ENCODE measurements around the gene NFKB1. TPM values are rescaled to one million over a fixed set of nuclear protein-coding genes. Genes with fewer than 3 reads are reported as not detected.

NFKB1 gene
- total RNA-seq, 4 donors from 2014 or later: 20.0 to 27.2 (median 22.7) TPM

DNA sequence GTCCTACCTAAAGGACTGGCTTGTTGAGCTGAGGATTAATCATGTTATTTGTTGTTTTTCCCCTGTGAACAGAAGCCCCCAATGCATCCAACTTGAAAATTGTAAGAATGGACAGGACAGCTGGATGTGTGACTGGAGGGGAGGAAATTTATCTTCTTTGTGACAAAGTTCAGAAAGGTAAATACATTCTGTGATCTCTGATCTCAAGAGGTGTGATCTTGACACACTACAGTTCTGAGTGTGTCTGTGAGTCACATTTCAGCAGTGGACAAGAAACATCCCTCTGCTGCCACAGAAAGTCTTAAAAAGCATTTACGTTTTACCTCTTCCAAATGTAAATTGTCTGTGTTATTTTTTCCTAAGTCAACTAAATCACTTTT, 79.3 kb downstream of the NFKB1 start:
- DNase-seq (no peak), ATAC-seq (no peak)
- Histone ChIP-seq H3K4me3 (no peak overlapping the region), H3K9me3 (no peaks in the 10 kb centered on the region), H3K27me3 (no peaks in the 10 kb centered on the region), H3K27ac (no peak overlapping the region), H3K4me1 (no peaks in the 10 kb centered on the region), H3K36me3 (peaks cover 0 to 79% of the 10 kb centered on the region in 2 donors)
- TF ChIP-seq, protein P1, sequence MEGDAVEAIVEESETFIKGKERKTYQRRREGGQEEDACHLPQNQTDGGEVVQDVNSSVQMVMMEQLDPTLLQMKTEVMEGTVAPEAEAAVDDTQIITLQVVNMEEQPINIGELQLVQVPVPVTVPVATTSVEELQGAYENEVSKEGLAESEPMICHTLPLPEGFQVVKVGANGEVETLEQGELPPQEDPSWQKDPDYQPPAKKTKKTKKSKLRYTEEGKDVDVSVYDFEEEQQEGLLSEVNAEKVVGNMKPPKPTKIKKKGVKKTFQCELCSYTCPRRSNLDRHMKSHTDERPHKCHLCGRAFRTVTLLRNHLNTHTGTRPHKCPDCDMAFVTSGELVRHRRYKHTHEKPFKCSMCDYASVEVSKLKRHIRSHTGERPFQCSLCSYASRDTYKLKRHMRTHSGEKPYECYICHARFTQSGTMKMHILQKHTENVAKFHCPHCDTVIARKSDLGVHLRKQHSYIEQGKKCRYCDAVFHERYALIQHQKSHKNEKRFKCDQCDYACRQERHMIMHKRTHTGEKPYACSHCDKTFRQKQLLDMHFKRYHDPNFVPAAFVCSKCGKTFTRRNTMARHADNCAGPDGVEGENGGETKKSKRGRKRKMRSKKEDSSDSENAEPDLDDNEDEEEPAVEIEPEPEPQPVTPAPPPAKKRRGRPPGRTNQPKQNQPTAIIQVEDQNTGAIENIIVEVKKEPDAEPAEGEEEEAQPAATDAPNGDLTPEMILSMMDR (IDR thresholded peaks at IDR 0.05 in 4 of 5, conservative IDR thresholded peaks at IDR 0.05 in 1 of 5): no peak
- no peak for TF ChIP-seq POLR2A (IDR thresholded peaks at IDR 0.05)
- in situ Hi-C loops (cut with MboI; ENCODE audit: low sequenced_read_pairs in 4 of 4) (no loop called here), intact Hi-C loops (cut with DNase I; ENCODE audit: low total_unique reads) (no loop called here)

DNA sequence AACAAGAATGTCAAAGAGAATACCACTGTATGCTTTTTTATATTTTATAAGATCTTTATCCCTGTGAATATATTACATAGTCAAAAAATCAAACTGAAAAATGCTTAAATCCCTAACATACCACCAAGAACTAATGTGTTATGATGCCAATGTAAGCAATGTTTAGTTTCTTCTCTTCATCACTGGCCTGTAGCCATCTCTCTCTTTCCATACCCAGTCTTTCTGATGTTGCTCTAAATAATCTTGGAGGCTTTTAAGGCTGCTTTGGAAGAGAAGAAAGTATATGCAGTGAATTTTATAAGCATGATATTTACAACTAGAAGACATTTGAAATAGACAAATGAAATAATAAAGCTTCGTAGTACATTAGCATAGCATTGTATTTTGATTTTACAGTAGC, 82.9 kb downstream of the NFKB1 start:
- no peaks in the 10 kb centered on the region for H3K4me1 ChIP-seq
- no peak for TF ChIP-seq POLR2A (IDR thresholded peaks at IDR 0.05)
- TF ChIP-seq, protein P1 (IDR thresholded peaks at IDR 0.05 in 4 of 5, conservative IDR thresholded peaks at IDR 0.05 in 1 of 5): no peak
- H3K36me3 ChIP-seq: peaks cover 0 to 71% of the 10 kb centered on the region in 2 donors
- H3K27ac ChIP-seq: no peak overlapping the region
- in situ Hi-C loops (cut with MboI; ENCODE audit: low sequenced_read_pairs in 4 of 4) (no loop called here), intact Hi-C loops (cut with DNase I; ENCODE audit: low total_unique reads) (no loop called here)
- ATAC-seq (no peak), DNase-seq (no peak)
- no peaks in the 10 kb centered on the region for H3K27me3 ChIP-seq
- H3K9me3 ChIP-seq: no peaks in the 10 kb centered on the region
- H3K4me3 ChIP-seq: no peak overlapping the region

DNA sequence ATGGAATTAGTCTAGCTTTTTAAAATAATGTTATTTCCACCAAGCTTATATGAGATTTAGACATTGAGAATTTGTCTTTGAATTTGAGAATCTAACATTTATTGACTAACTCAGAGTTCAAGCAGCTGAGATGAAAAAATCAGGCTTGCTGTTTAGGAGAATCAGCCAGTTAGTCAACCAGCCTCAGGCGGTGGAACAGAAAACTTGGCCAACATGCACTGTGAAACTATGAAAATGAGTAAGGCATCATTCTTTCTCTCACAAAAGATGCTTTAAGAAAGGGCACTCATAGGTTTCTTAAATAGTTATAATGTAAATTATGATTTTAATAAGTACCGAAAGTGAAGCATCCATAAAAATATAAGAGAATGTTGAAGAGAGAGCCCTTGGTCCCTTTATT, 84.2 kb downstream of the NFKB1 start:
- in situ Hi-C loops (cut with MboI; ENCODE audit: low sequenced_read_pairs in 4 of 4) (no loop called here), intact Hi-C loops (cut with DNase I; ENCODE audit: low total_unique reads) (no loop called here)
- no peak overlapping the region for H3K27ac ChIP-seq
- peaks cover 0 to 68% of the 10 kb centered on the region in 2 donors for H3K36me3 ChIP-seq
- H3K4me1 ChIP-seq: no peaks in the 10 kb centered on the region
- no peaks in the 10 kb centered on the region for H3K27me3 ChIP-seq
- no peak for DNase-seq
- no peak for ATAC-seq
- no peaks in the 10 kb centered on the region for H3K9me3 ChIP-seq
- TF ChIP-seq, protein P1 (IDR thresholded peaks at IDR 0.05 in 4 of 5, conservative IDR thresholded peaks at IDR 0.05 in 1 of 5): no peak
- TF ChIP-seq POLR2A (IDR thresholded peaks at IDR 0.05): no peak
- no peak overlapping the region for H3K4me3 ChIP-seq

- TF ChIP-seq, protein P1 (IDR thresholded peaks at IDR 0.05 in 4 of 5, conservative IDR thresholded peaks at IDR 0.05 in 1 of 5): no peak
- no peak for TF ChIP-seq POLR2A (IDR thresholded peaks at IDR 0.05)
- ATAC-seq (no peak), DNase-seq (no peak)
- Histone ChIP-seq H3K4me1 (no peaks in the 10 kb centered on the region), H3K36me3 (peaks cover 0 to 68% of the 10 kb centered on the region in 2 donors), H3K9me3 (no peaks in the 10 kb centered on the region), H3K27me3 (no peaks in the 10 kb centered on the region), H3K4me3 (no peak overlapping the region), H3K27ac (no peak overlapping the region)
- intact Hi-C loops (cut with DNase I; ENCODE audit: low total_unique reads) (no loop called here), in situ Hi-C loops (cut with MboI; ENCODE audit: low sequenced_read_pairs in 4 of 4) (no loop called here)
Observed at GRCh38 chr4:102586002-102586643, 85.0 kb downstream of the NFKB1 start.

DNA sequence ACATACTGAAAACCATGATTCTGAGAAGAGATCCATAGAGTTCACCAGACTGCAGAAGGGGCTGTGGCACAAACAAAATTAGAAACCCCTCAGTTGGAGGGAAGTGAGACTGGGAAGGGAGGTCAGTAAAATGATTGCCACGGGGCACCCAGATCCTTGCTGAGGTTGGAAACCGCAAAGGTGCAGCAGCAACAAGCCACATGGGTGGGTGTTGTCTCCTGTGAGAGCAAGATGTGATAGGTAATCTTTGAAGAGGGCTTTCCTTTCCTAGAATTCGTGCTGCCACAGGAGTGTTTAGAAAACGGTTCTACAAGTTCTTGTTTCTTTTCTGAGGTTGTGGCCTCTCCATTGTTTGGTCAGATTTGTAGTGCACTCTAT, 85.5 kb downstream of the NFKB1 start:
- no peaks in the 10 kb centered on the region for H3K9me3 ChIP-seq
- no peak overlapping the region for H3K4me3 ChIP-seq
- in situ Hi-C loops (cut with MboI; ENCODE audit: low sequenced_read_pairs in 4 of 4): no loop called here
- peaks cover 0 to 64% of the 10 kb centered on the region in 2 donors for H3K36me3 ChIP-seq
- H3K27ac ChIP-seq: no peak overlapping the region
- intact Hi-C loops (cut with DNase I; ENCODE audit: low total_unique reads): no loop called here
- H3K4me1 ChIP-seq: no peaks in the 10 kb centered on the region
- DNase-seq (no peak), ATAC-seq (no peak)
- TF ChIP-seq, protein P1 (IDR thresholded peaks at IDR 0.05 in 4 of 5, conservative IDR thresholded peaks at IDR 0.05 in 1 of 5): no peak
- no peak for TF ChIP-seq POLR2A (IDR thresholded peaks at IDR 0.05)
- H3K27me3 ChIP-seq: no peaks in the 10 kb centered on the region
